PC-9 (cell line): ENCODE data around the gene EPHA3.

ENCODE experiments used
- EZH2 ChIP-seq: fragments of 200-600 bp; sonication (generic); IDR thresholded peaks from 2 replicates; pipeline ENCODE4 v1.8.0; 2017; ENCODE audit warnings: antibody characterized with exemption, low read depth
- TF ChIP-seq, protein P1 (sequence below): fragments of 200-600 bp; sonication (generic); conservative IDR thresholded peaks from 2 replicates; pipeline ENCODE4 v1.6.1; 2017; ENCODE audit warnings: mixed run types, antibody characterized with exemption, mild to moderate bottlenecking, moderate library complexity

DNA sequence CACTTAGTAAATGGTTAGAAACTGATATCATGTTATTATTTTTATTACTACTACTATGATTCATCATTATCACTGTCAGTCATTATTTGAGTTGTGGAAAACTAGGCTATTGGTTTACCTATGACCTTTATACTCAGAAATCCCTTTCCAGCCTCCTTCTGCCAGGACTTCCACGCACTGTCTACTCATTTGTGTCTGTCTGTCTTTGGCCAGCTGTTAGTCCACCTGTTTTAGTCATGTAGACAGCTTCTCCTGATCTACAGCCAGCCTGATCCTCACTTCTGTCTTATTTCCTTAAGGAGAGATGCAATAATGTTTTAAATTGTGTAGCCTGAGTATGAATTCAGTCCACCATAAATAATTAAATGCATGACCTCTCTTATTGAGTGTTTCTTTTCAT lies 162.8 kb downstream of the EPHA3 start:
- TF ChIP-seq, protein P1, sequence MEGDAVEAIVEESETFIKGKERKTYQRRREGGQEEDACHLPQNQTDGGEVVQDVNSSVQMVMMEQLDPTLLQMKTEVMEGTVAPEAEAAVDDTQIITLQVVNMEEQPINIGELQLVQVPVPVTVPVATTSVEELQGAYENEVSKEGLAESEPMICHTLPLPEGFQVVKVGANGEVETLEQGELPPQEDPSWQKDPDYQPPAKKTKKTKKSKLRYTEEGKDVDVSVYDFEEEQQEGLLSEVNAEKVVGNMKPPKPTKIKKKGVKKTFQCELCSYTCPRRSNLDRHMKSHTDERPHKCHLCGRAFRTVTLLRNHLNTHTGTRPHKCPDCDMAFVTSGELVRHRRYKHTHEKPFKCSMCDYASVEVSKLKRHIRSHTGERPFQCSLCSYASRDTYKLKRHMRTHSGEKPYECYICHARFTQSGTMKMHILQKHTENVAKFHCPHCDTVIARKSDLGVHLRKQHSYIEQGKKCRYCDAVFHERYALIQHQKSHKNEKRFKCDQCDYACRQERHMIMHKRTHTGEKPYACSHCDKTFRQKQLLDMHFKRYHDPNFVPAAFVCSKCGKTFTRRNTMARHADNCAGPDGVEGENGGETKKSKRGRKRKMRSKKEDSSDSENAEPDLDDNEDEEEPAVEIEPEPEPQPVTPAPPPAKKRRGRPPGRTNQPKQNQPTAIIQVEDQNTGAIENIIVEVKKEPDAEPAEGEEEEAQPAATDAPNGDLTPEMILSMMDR, result no peak
- TF ChIP-seq EZH2, result no peak
